Peyer's patch (tissue), 4 donors: Measurements from ENCODE around the gene STON2. TPM values are rescaled to one million over a fixed set of nuclear protein-coding genes. Genes with fewer than 3 reads are reported as not detected.

ENCODE experiments used
- DNase-seq, 3 donors: peaks; one replicate each; pipeline ENCODE4 v3.0.0-alpha.2; 2017 to 2019
- H3K27ac ChIP-seq, 4 donors: fragments of 200-600 bp; sonication (generic); one replicate each; pipeline ENCODE4 v1.5.1; 2016 to 2019
- H3K27me3 ChIP-seq, 2 donors: fragments of 200-600 bp; sonication (generic); one replicate each; pipeline ENCODE4 v1.5.1; 2019
- H3K36me3 ChIP-seq, 3 donors: fragments of 200-600 bp; sonication (generic); one replicate each; pipeline ENCODE4 v1.5.1; 2016 to 2019
- H3K4me1 ChIP-seq, 4 donors: fragments of 200-600 bp; sonication (generic); one replicate each; pipeline ENCODE4 v1.5.1; 2016 to 2019
- H3K4me3 ChIP-seq, 4 donors: fragments of 200-600 bp; sonication (generic); 1 replicate in 3 of 4; 2 replicates in 1 of 4; pipeline ENCODE4 v1.5.1; 2016 to 2019; ENCODE audit warnings: mild to moderate bottlenecking in 1 of 4
- H3K9me3 ChIP-seq, 4 donors: fragments of 200-600 bp; sonication (generic); one replicate each; pipeline ENCODE4 v1.5.1; 2016 to 2019; ENCODE audit warnings: mild to moderate bottlenecking in 1 of 4
- POLR2A ChIP-seq, 2 donors: fragments of 450-650 bp; IDR thresholded peaks; one replicate each; pipeline ENCODE4 v1.5.1; 2017; ENCODE audit warnings: antibody characterized with exemption in 2 of 2, mild to moderate bottlenecking in 2 of 2, moderate library complexity in 2 of 2
- total RNA-seq, 4 donors: library from RNA; depleted of rRNA; stranded (reverse); fragments of >200 nt; gene quantifications; one replicate each; pipeline ENCODE4 v1.1.0, GENCODE V29; 2016
- TF ChIP-seq, protein P1 (sequence below), 6 experiments: fragments of 450-650 bp in 4 of 6; fragments of 200-600 bp in 2 of 6; sonication (generic) in 1 of 6; IDR thresholded peaks; one replicate each; pipeline ENCODE4 v1.5.1; 2017 to 2019; ENCODE audit warnings: antibody characterized with exemption in 6 of 6, mild to moderate bottlenecking in 3 of 6, moderate library complexity in 1 of 6

The STON2 gene
- total RNA-seq, 4 donors from 2014 or later = 6.3 to 25.3 (median 13.9) TPM

DNA sequence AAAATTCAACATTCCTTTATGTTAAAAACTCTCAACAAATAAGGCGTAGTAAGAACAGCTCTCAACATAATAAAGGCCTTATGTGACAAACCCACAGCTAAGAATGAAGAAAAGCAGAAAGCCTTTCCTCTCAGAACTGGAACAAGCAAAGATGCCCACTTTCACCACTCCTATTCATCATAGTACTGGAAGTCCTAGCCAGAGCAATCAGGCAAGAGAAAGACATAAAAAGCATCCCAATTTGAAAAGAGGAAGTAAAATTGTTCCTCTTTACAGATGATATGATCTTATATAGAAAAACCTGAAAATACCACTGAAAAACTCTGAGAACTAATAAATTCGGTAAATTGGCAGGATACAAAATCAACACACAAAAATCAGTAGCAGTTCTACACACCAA is 52.1 kb downstream of the STON2 start:
- TF ChIP-seq, protein P1, sequence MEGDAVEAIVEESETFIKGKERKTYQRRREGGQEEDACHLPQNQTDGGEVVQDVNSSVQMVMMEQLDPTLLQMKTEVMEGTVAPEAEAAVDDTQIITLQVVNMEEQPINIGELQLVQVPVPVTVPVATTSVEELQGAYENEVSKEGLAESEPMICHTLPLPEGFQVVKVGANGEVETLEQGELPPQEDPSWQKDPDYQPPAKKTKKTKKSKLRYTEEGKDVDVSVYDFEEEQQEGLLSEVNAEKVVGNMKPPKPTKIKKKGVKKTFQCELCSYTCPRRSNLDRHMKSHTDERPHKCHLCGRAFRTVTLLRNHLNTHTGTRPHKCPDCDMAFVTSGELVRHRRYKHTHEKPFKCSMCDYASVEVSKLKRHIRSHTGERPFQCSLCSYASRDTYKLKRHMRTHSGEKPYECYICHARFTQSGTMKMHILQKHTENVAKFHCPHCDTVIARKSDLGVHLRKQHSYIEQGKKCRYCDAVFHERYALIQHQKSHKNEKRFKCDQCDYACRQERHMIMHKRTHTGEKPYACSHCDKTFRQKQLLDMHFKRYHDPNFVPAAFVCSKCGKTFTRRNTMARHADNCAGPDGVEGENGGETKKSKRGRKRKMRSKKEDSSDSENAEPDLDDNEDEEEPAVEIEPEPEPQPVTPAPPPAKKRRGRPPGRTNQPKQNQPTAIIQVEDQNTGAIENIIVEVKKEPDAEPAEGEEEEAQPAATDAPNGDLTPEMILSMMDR (IDR thresholded peaks at IDR 0.05) = no peak
- TF ChIP-seq POLR2A (IDR thresholded peaks at IDR 0.05) = no peak
- Histone ChIP-seq H3K9me3 (no peaks in the 10 kb centered on the region), H3K36me3 (no peaks in the 10 kb centered on the region), H3K27ac (no peak overlapping the region), H3K27me3 (no peaks in the 10 kb centered on the region), H3K4me1 (no peaks in the 10 kb centered on the region), H3K4me3 (no peak overlapping the region)
- no peak for DNase-seq

DNA sequence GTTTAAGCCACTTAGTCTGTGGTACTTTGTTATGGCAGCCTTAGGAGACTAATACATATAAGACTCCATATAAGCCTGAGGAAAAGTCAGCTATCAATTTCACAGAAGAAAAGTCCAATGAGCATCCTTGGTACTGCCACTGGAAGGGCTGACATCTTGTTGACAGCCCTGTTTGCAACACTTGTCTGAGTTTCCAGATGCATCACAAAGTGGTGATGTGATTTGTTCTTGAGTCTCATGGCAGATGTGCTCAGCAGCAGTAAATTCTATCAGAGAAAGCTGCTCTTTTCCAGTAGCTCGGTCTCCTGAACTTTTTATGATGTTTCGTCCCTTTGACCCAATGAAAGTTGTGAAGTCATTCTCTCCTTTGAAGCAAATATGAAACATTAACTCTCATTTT is 54.3 kb downstream of the STON2 start:
- no peak for DNase-seq
- Histone ChIP-seq H3K27ac (no peak overlapping the region), H3K4me3 (no peak overlapping the region), H3K27me3 (no peaks in the 10 kb centered on the region), H3K36me3 (no peaks in the 10 kb centered on the region), H3K4me1 (no peaks in the 10 kb centered on the region), H3K9me3 (no peaks in the 10 kb centered on the region)
- TF ChIP-seq, protein P1 (IDR thresholded peaks at IDR 0.05) = no peak
- TF ChIP-seq POLR2A (IDR thresholded peaks at IDR 0.05) = no peak

DNA sequence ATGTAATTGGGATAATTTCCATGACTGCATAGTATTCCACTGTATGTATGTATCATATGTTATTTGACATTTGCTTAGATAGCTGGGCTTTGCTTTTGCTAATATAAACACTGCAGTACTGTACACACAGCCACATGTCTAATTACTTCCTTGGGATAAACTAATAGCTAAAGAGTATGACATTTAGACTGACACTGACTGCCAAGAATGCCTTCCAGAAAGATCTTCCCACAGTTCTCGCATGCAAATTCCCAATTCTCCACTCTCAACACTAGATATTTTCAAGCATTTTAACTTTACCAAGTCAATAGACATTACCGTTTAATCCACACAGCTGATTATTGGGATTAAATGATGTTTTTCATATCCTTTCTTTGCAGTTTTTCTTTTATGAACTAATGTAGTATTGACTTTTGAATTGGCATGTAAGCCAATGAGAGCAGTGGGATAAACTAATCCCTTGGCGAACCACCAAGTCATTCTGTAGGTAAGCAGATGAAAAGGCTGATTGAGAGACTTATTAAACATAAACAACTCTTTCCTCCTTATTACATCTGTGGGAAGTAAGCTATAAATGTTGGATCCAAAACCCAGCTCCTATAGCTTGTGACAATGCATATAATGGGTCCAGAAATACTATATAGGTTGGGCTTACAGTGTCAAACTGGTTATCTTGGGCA is 55.5 kb downstream of the STON2 start:
- TF ChIP-seq, protein P1 (IDR thresholded peaks at IDR 0.05) = no peak
- TF ChIP-seq POLR2A (IDR thresholded peaks at IDR 0.05) = no peak
- no peak overlapping the region for H3K27ac ChIP-seq

DNA sequence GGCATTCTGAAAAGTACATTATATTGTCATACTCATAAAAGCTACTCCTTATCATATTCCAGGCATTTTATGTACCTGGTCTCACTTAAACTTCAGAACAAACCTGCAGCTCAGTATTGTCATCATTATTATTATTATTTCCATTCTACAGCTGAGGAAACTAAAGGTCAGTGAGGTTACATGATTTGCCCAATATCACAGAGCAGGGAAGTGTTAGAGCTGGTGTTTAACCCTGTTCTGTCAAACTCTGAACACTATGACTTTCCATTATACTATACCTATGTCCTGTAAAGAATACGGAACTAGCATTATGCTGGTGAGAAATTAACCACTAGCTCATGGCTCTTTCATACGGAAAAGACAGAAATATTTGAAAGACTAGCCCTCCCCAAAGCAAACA is 56.4 kb downstream of the STON2 start:
- H3K4me1 ChIP-seq = no peaks in the 10 kb centered on the region
- TF ChIP-seq, protein P1 (IDR thresholded peaks at IDR 0.05) = no peak
- TF ChIP-seq POLR2A (IDR thresholded peaks at IDR 0.05) = no peak
- DNase-seq = no peak
- no peak overlapping the region for H3K4me3 ChIP-seq
- no peaks in the 10 kb centered on the region for H3K36me3 ChIP-seq
- no peak overlapping the region for H3K27ac ChIP-seq
- H3K27me3 ChIP-seq = no peaks in the 10 kb centered on the region
- no peaks in the 10 kb centered on the region for H3K9me3 ChIP-seq

More for the DNA sequence above, 55.5 kb downstream of the STON2 start:
- Histone ChIP-seq H3K36me3 (no peaks in the 10 kb centered on the region), H3K9me3 (no peaks in the 10 kb centered on the region), H3K4me3 (no peak overlapping the region), H3K4me1 (no peaks in the 10 kb centered on the region), H3K27me3 (no peaks in the 10 kb centered on the region)
- DNase-seq = no peak

DNA sequence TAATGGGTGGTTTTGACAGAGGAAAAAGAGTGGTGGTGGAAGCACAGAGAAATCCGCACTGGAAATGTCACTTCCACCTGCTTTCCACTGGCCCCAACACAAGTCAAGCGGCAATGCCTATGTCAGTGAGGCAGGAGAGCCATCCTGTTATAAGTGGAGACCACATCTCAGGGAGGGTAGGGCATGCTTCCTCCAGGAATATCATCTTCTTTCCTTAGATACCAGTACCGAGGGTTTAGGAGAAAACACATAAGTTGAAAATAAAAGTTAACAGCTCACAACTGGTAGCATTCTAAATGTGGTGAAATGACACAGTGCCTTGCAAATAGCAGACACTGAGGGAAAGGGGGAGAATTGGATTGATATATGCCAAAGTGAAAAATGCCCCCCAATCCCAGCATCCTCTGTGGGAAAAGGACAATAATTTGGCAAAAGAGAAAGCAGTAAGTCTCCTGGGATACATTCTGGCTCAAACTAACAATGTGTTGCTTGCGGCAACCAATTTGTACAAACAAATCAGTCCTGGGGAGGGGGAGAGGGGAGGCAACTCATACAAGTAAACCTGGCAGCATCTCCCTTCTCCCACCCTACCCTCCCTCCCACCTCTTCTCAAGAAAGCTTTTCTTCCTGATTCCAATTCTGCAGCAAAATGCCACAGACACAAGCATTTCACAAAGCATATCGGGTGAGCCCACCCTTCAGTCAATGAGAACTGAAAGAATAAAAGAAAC is 57.1 kb downstream of the STON2 start:
- Histone ChIP-seq H3K4me3 (no peak overlapping the region), H3K27me3 (no peaks in the 10 kb centered on the region), H3K27ac (no peak overlapping the region), H3K36me3 (no peaks in the 10 kb centered on the region), H3K4me1 (no peaks in the 10 kb centered on the region), H3K9me3 (no peaks in the 10 kb centered on the region)
- no peak for DNase-seq
- TF ChIP-seq, protein P1 (IDR thresholded peaks at IDR 0.05) = no peak
- no peak for TF ChIP-seq POLR2A (IDR thresholded peaks at IDR 0.05)
